Tibial nerve (tissue), 4 donors: ENCODE results near the gene MED31.

ENCODE experiments used
- CTCF ChIP-seq, 5 experiments: fragments of 200-600 bp in 3 of 5; fragments of 450-650 bp in 2 of 5; sonication (generic) in 3 of 5; IDR thresholded peaks; one replicate each; pipeline ENCODE4 v1.5.1; 2016 to 2019; ENCODE audit warnings: antibody characterized with exemption in 5 of 5, mild to moderate bottlenecking in 3 of 5, moderate library complexity in 2 of 5
- EP300 ChIP-seq, 2 donors: sonication (generic); formaldehyde crosslinking; IDR thresholded peaks; one replicate each; pipeline ENCODE4 v1.6.1; 2017; ENCODE audit warnings: antibody characterized with exemption in 2 of 2, mild to moderate bottlenecking in 1 of 2
- POLR2A ChIP-seq, 2 donors: fragments of 450-650 bp; IDR thresholded peaks; one replicate each; pipeline ENCODE4 v1.6.1; 2017; ENCODE audit warnings: antibody characterized with exemption in 2 of 2, mild to moderate bottlenecking in 2 of 2, moderate library complexity in 2 of 2

- TF ChIP-seq CTCF (IDR thresholded peaks at IDR 0.05) (no peak), POLR2A (IDR thresholded peaks at IDR 0.05) (no peak), EP300 (IDR thresholded peaks at IDR 0.05) (no peak)
Measured at GRCh38 chr17:6684881-6685767, 33.7 kb upstream of the MED31 start.
